ENCODE data around the gene TSC22D2. TPM values are rescaled to one million over a fixed set of nuclear protein-coding genes. Genes with fewer than 3 reads are reported as not detected.

The TSC22D2 gene
- total RNA-seq, 1 donor: 13.4 TPM

DNA sequence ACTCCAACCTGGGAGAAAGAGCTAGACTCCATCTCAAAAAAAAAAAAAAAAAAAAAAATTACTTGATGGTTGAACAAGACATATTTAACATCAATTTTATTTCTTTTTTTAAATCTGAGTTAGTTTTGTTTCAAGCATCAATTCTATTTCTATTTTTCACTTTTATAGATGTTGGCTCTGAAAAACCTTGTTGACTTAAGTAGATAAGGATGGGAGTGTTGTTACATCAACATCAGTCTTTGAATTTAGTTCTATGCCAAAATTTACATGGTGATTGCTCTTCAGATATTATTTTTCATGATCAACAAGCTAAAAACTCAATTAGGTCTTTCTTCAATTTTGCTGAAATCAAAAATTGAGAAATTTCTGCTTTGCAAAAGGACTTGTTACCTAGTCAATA, 71.3 kb downstream of the TSC22D2 start:
- H3K27me3 ChIP-seq (ENCODE audit: insufficient read depth, low read length): no peaks in the 10 kb centered on the region
- H3K27ac ChIP-seq (ENCODE audit: low read depth, low read length): no peak overlapping the region
- peaks cover 2% of the 10 kb centered on the region for H3K9me3 ChIP-seq (ENCODE audit: low read depth, low read length)
- no peaks in the 10 kb centered on the region for H3K79me2 ChIP-seq (ENCODE audit: insufficient read depth, low read length)
- no peak overlapping the region for H3K4me2 ChIP-seq (ENCODE audit: insufficient read depth, low read length)
- H3K36me3 ChIP-seq (ENCODE audit: insufficient read depth, low read length): no peaks in the 10 kb centered on the region
- H4K20me1 ChIP-seq (ENCODE audit: insufficient read depth, low read length): no peaks in the 10 kb centered on the region
- DNase-seq (ENCODE audit: insufficient read length, low spot score, missing footprints): no peak
- H3K4me3 ChIP-seq (ENCODE audit: insufficient read depth, low read length): no peak overlapping the region
- no peak overlapping the region for H2AFZ ChIP-seq (ENCODE audit: low read length)
- TF ChIP-seq, protein P1, sequence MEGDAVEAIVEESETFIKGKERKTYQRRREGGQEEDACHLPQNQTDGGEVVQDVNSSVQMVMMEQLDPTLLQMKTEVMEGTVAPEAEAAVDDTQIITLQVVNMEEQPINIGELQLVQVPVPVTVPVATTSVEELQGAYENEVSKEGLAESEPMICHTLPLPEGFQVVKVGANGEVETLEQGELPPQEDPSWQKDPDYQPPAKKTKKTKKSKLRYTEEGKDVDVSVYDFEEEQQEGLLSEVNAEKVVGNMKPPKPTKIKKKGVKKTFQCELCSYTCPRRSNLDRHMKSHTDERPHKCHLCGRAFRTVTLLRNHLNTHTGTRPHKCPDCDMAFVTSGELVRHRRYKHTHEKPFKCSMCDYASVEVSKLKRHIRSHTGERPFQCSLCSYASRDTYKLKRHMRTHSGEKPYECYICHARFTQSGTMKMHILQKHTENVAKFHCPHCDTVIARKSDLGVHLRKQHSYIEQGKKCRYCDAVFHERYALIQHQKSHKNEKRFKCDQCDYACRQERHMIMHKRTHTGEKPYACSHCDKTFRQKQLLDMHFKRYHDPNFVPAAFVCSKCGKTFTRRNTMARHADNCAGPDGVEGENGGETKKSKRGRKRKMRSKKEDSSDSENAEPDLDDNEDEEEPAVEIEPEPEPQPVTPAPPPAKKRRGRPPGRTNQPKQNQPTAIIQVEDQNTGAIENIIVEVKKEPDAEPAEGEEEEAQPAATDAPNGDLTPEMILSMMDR (IDR thresholded peaks at IDR 0.05; ENCODE audit: extremely low read depth, low read depth, low read length): no peak
- H3K4me1 ChIP-seq (ENCODE audit: insufficient read depth, low read length): no peaks in the 10 kb centered on the region

DNA sequence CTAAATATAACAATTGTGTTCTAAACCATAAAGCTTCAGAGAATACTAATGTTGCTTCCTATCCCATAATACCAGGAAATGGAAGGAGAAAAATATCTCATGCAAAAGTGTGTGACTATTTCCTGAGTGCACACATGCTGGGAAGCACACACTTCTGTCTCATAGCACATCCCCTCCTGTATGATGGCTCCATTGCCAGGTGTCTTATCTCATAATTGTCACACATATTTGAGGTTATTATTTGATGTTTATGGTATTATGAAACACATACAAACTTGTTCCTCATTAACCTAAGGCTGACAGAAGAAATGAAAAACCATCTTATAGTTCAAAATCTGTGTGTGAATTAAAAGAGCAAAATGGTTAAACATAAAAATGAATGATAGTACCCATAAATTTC, 72.8 kb downstream of the TSC22D2 start:
- H4K20me1 ChIP-seq (ENCODE audit: insufficient read depth, low read length): no peaks in the 10 kb centered on the region
- no peaks in the 10 kb centered on the region for H3K36me3 ChIP-seq (ENCODE audit: insufficient read depth, low read length)
- no peak overlapping the region for H2AFZ ChIP-seq (ENCODE audit: low read length)
- H3K4me2 ChIP-seq (ENCODE audit: insufficient read depth, low read length): no peak overlapping the region
- DNase-seq (ENCODE audit: insufficient read length, low spot score, missing footprints): no peak
- H3K27ac ChIP-seq (ENCODE audit: low read depth, low read length): no peak overlapping the region
- TF ChIP-seq, protein P1 (IDR thresholded peaks at IDR 0.05; ENCODE audit: extremely low read depth, low read depth, low read length): no peak
- no peaks in the 10 kb centered on the region for H3K4me1 ChIP-seq (ENCODE audit: insufficient read depth, low read length)
- no peaks in the 10 kb centered on the region for H3K79me2 ChIP-seq (ENCODE audit: insufficient read depth, low read length)
- peaks cover 2% of the 10 kb centered on the region for H3K9me3 ChIP-seq (ENCODE audit: low read depth, low read length)
- no peak overlapping the region for H3K4me3 ChIP-seq (ENCODE audit: insufficient read depth, low read length)
- no peaks in the 10 kb centered on the region for H3K27me3 ChIP-seq (ENCODE audit: insufficient read depth, low read length)

DNA sequence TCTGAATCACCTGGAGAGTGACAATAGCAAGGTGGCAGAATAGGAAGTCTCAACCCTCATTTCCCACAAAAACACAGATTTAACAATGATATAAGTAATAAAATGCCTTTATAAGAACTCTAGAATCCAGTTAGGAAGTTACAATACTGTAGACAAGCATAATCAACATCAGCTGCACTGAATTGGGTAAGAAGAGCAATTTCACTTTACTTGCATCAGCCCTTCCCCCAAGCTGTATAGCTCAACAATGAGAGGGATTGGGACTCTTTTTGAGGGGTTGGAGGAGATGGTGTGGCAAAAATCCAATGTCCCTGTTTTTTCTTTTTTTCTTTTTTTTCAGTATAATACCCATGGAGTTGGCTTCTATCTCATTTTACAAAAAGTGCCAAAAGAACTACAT, 75.1 kb downstream of the TSC22D2 start:
- no peak for DNase-seq (ENCODE audit: insufficient read length, low spot score, missing footprints)
- Histone ChIP-seq H3K4me2 (ENCODE audit: insufficient read depth, low read length) (no peak overlapping the region), H3K4me3 (ENCODE audit: insufficient read depth, low read length) (no peak overlapping the region), H4K20me1 (ENCODE audit: insufficient read depth, low read length) (no peaks in the 10 kb centered on the region), H3K9me3 (ENCODE audit: low read depth, low read length) (peaks cover 2% of the 10 kb centered on the region), H3K79me2 (ENCODE audit: insufficient read depth, low read length) (no peaks in the 10 kb centered on the region), H2AFZ (ENCODE audit: low read length) (no peak overlapping the region), H3K27me3 (ENCODE audit: insufficient read depth, low read length) (no peaks in the 10 kb centered on the region), H3K27ac (ENCODE audit: low read depth, low read length) (no peak overlapping the region), H3K36me3 (ENCODE audit: insufficient read depth, low read length) (no peaks in the 10 kb centered on the region), H3K4me1 (ENCODE audit: insufficient read depth, low read length) (no peaks in the 10 kb centered on the region)
- TF ChIP-seq, protein P1 (IDR thresholded peaks at IDR 0.05; ENCODE audit: extremely low read depth, low read depth, low read length): no peak

DNA sequence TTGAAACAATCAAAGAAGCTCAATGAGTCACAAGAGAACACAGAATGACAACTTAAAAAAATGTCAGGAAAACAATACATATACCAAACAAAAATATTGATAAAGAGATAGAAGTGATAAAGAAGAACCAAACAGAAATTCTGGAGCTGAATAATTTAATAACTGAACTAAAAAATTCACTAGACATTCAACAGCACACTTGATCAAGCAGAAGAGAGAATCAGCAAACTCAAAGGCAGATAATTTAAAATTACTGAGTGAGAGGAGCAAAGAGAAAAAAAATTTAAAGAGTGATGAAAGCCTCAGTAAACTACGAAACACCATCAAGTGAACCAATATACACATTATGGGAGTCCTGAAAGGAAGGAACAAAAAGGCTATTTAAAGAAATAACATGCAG, 76.3 kb downstream of the TSC22D2 start:
- Histone ChIP-seq H3K4me2 (ENCODE audit: insufficient read depth, low read length) (no peak overlapping the region), H4K20me1 (ENCODE audit: insufficient read depth, low read length) (no peaks in the 10 kb centered on the region), H3K27me3 (ENCODE audit: insufficient read depth, low read length) (no peaks in the 10 kb centered on the region), H3K79me2 (ENCODE audit: insufficient read depth, low read length) (no peaks in the 10 kb centered on the region), H3K27ac (ENCODE audit: low read depth, low read length) (no peak overlapping the region), H3K4me3 (ENCODE audit: insufficient read depth, low read length) (no peak overlapping the region), H3K9me3 (ENCODE audit: low read depth, low read length) (peaks cover 2% of the 10 kb centered on the region), H2AFZ (ENCODE audit: low read length) (no peak overlapping the region), H3K36me3 (ENCODE audit: insufficient read depth, low read length) (no peaks in the 10 kb centered on the region), H3K4me1 (ENCODE audit: insufficient read depth, low read length) (no peaks in the 10 kb centered on the region)
- no peak for DNase-seq (ENCODE audit: insufficient read length, low spot score, missing footprints)
- TF ChIP-seq, protein P1 (IDR thresholded peaks at IDR 0.05; ENCODE audit: extremely low read depth, low read depth, low read length): no peak

Data from osteoblast (primary cell).